NCI-H1417 treated with DMSO at 0.1 percent for 48 hours (cell line): Measurements from ENCODE around the gene FOXJ2.
"Not testable (repeated sequence)": the region's sequence is repeated elsewhere in the genome, so short reads cannot be mapped to it uniquely, and the experiment has no call there.

Experiments used
- DNase-seq: peaks from one replicate; lab custom pipeline; 2025; lab: John Stamatoyannopoulos, UW

Gene FOXJ2

GRCh38 chr12:8032242-8033152, at the start of gene FOXJ2:
TSS of gene FOXJ2 (plus strand) at chr12:8032716. CDS start at chr12:8039833, 7,117 bp downstream.
- DNase-seq, result peak; percentile 13

GRCh38 chr12:7983019-7983418, 49.5 kb upstream of the FOXJ2 start:
- DNase-seq, result not testable (repeated sequence)

DNA sequence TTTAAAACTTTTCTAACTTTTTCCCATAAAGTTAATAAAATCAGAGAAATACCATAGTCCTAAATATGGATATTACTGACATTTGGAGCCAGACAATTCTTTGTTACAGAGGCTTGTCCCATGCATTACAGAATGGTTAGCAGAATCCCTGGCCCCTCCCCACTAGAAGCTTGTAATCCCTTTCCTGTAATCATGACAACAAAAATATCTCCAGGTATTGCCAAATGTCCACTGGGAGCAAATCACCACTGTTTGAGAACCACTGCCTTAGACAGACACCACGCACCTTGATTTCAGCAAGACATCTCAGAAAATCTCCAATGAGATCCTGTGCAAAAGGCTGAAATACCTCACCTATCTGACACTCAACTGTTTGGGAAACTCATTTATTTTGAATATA, 49.1 kb upstream of the FOXJ2 start:
- not testable (repeated sequence) for DNase-seq

DNA sequence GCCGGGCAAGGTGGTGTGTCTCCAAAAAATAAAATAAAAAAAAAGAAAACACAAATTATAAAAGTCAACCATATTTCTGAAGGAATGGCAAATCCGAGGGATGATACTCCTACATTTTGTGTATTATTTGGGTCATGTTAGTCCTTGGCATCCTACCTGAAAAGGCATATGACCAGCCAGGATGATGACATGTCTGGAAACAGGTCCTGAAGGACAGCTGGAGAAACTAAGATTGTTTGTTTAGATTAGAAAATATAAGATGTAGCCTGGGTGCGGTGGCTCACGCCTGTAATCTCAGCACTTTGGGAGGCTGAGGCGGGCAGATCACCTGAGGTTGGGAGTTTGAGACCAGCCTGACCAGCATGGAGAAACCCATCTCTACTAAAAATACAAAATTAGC, 47.6 kb upstream of the FOXJ2 start:
- DNase-seq, result no peak

GRCh38 chr12:7985802-7986418, 46.6 kb upstream of the FOXJ2 start:
- DNase-seq, result no peak

DNA sequence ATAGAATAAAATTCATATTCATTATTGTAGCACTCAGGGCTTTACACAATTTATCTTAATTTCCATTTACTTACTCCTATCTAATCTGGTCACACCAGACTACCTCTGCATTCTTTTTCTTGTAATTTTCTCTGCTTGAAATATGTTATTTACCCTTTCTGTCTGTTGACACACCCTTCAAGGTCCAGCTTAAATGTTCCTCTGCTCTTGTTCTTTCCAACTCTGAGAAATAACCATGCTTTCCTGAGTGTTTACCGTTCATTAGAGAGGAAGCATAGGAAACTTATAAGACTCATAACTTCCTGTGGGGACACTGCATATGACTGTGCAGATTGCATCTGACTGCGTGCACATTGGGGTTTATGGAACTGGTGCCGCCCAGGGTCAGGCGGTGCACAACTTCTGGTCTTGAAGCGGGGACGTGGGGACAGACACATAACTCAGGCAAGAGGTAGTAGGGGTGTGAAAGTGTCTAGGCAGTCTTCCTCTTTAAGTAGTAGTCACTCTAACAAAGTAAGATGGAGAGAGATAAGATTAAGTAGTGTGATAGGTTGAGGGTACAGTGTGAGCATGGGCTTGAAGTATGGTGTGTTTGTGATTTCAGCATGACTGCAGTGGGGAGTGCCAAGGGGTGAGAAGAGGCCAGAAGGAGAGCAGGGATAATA, 42.6 kb upstream of the FOXJ2 start:
- DNase-seq, result no peak

DNA sequence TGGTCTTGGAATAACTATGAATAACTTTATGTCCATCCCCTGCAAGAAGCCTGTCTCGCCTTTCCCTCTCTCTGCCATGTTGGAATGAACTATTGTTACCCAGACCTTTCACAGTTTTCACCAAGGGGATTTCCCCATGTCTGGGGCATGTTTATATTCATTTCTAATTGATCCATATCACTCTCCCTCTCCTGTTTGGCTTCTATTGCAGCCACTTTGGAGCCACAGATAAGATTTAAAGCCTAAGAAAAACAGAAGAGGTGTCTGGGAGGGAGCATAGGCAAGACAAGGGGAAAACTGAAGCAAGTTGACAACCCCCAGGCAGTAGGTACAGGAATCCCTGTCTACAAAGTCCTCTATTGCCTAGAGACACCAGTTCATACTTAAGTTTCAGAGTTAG, 41.0 kb upstream of the FOXJ2 start:
- DNase-seq, result no peak

GRCh38 chr12:7994731-7995205, 37.7 kb upstream of the FOXJ2 start:
- DNase-seq, result no peak

DNA sequence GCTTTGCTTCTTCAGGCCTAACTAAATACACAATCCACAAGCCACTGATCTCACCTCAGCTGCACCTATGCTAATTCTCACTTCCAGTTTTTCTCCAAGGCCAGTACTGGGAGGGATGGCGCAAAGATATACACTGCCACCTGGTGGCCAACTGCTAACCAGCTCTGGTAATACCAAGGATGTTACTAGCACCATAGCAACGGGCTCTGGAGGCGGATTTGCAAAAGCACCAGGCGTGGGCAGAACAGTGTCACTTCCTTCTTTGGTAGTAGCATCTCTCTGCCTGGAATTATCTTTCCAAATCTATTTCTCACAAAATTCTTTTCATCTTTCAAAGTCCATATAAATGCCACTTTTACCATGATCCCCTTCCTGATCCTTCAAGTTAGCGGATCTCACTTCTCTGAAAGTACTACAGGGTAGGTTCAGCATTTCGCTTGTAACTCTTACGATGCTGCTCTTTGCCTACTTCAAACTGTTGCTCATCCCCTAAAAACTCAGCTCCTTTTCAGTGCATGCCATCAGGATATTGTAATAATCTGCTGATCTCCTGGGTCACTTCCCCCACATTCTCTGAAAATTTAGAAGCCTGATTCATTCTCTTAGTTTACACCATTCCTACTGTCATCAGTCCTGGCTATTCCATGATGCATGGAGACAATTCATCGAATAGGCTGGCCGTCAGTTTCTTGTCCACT, 37.1 kb upstream of the FOXJ2 start:
- DNase-seq, result peak; percentile 11

DNA sequence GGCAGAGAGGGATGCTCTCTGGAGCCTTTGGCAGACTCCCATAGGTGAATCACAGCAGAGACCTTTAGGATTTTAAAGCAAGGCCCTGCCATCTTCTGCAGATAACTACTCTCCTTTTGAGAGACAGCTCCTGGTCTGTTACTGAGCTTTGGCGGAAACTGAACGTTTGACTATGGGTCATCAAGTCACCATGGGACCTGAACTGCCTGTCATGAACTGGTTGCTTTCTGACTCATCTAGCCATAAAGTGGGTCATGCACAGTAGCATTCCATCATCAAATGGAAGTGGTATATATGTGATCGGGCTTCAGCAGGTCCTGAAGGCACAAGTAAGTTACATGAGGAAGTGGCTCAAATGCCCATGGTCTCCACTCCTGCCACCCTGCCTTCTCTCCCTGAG, 31.7 kb upstream of the FOXJ2 start:
- not testable (repeated sequence) for DNase-seq

DNA sequence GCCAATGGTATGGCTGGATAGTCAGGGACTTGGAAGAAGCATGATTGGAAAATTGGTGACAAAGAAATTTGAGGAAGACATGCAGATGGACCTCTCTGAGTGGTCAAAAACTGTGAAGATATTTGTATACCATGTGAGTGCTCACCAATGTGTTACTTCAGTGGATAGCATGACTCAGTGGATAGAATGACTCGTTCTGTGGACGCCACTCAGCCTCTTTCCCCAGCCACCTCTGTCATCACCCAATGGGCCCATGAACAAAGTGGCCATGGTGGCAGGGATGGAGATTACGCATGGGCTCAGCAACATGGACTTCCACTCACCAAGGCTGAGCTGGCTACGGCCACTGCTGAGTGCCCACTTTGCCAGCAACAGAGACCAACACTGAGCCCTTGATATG, 31.0 kb upstream of the FOXJ2 start:
- not testable (repeated sequence) for DNase-seq

- DNase-seq, result not testable (repeated sequence)
Measured at GRCh38 chr12:8004897-8005296, 27.6 kb upstream of the FOXJ2 start.

DNA sequence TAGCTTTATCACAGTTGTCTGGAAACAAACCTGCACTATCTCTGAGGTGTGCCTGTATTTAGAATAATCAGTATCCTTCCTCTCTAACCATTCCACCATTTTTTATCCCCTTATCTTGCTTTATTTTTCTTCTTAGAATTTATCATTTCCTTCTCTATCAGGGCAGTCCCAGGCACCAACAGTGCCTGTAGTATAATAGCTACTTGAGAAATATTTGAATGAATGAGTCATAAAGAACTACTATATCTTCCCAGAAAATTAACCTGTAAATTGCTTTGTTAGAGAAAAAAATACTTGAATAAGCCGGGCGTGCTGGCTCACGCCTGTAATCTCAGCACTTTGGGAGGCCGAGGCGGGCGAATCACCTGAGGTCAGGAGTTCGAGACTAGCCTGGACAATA, 21.2 kb upstream of the FOXJ2 start:
- DNase-seq, result no peak

DNA sequence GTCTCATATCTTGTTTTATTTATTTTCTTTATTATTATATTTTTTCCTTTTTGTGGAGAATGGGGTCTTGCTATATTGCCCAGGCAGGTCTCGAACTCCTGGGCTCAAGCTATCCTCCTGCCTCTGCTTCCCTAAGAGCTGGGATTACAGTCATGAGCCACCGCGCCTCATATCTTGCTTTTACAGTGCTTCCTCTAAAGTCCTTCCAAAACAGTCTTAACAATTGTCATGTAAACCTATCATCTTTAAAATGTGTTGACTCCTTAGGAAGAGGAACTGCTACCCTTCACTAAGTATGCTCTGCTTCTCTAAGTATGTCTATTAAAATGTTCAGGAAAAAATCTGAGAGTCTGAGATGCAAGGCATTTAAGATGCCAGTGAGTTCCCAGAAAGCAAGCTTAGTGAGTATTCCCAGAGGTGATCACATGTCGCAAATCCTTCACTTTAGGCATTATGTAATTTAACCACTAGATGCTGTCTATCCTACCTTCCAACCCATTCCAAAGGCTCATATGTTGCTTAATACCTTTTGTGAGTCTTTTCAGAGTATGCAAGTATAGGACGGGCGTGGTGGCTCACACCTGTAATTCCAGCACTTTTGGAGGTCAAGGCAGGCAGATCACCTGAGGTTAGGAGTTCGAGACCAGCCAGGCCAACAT, 19.7 kb upstream of the FOXJ2 start:
- DNase-seq, result no peak

GRCh38 chr12:8014836-8015235, 17.7 kb upstream of the FOXJ2 start:
- no peak for DNase-seq

DNA sequence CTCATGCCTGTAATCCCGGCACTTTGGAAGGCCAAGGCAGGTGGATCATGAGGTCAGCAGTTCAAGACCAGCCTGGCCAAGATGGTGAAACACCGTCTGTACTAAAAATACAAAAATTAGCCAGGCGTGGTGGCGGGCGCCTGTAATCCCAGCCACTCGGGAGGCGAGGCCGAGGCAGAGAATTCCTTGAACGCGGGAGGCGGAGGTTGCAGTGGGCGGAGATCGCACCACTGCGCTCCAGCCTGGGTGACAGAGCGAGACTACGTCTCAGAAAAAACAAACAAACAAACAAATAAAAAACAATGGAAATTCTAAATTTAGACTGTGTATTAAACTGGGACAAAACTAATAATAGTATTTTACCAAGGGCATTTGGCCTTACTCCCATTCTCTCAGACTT, 14.3 kb upstream of the FOXJ2 start:
- DNase-seq, result not testable (repeated sequence)

DNA sequence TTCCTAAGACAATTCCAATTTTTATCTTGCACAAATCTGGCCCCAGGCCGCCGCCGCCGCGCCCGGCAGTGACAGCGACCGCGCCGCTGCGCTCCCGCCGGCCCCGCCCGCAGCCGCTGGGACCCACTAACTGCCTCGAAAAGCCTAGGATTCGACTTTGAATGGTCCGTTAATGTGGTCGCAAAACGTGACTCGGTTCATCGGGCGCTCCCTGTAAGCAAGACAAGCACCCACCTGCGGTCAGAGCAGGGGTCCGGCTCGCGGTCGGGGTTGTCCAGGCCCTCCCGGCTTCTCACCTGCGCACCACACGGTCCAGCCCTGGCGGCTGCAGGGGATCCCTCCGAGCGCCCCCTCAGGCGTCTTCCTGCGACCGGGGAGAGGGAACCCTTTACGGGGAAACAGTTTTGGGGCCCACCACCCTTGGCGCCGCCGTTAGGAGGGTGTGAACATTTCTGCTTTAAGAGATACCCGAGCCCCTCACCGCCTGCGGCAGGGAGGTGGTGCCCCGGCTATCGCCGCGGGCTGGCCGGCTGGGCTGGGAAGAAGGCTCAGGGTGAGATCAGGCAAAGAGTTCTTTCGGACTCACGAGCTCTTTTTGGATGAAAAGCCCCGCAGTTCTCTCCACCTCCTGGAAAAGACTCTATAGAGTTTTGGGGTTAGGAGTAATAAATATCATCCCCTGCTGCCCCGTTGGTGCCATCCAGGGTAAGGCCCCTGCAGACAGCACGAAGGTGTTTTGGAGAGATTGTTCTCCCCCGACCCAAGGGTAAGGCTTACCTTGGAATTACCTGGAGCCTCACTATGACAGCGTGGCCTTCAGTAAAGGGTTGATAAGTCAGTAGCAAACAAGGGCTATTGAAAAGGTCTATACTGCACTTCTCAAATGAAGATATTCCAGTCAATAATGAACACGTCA, 13.6 kb upstream of the FOXJ2 start:
- no peak for DNase-seq

DNA sequence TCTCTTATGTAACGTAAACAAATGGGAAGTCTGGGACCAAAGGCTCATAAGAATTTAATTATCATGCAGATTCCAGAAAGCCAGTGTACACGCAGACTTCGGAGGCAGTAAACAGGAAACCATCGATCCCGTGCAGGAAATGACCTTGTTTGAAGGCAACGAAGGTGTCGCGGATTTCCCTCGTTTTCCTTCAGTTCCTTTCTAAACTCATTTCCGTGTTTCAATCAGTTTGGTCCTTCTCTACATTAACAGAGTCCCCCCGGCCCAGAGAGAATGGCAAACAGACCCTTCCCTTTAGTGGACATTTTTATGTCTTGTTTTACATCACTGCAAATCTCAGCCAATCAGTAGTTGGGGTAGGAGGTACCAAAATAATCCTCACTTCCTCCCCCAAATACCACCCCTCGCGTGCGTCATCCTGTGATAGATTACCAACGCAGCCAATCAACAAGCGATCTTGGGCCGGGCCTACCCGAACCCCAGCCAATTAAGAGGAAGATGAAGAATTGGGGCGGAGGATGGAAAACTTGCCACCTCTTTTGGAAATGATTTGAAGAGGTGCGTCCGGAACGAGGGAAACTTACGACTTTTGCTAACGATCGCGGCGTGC, 6.1 kb upstream of the FOXJ2 start:
- peak; percentile 87 for DNase-seq

GRCh38 chr12:8027856-8028255, 4.7 kb upstream of the FOXJ2 start:
- no peak for DNase-seq

DNA sequence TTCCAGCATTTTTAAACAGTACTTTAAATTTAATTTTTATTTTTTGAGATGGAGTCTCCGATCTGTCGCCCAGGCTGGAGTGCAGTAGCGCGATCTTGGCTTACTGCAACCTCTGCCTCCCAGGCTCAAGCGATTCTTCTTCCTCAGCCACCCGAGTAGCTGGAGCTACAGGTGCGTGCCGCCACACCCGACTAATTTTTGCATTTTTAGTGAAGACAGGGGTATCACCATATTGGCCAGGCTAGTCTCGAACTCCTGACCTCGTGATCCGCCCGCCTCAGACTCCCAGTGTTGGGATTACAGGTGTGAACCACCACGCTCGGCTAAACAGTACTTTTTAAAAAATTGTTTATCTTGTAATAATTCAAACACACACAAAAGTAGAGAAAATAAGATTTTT, 4.2 kb upstream of the FOXJ2 start:
- no peak for DNase-seq
